Head of caudate nucleus (tissue), 42 donors: Measurements from ENCODE around the gene ZNF618.

Source experiments
- DNase-seq, 42 donors: peaks; one replicate each; pipeline versions ENCODE4 v3.0.0 to v3.0.0-alpha.2; 2020 to 2021; ENCODE audit warnings: mixed read lengths in 7 of 42
- intact Hi-C: fragments of 100-400 bp; cut with DNase I; formaldehyde crosslinking; loops from one replicate; pipeline ENCODE4 v1.15.0; 2022

ZNF618 gene

GRCh38 chr9:113879318-113879717, 3.2 kb downstream of the ZNF618 start:
- intact Hi-C loops: loop anchor here (5.0 to 10.0 kb wide), 2 partner anchors 72 to 115 kb away; no protein-coding TSS in a partner anchor
- DNase-seq: no peak

- DNase-seq: no peak
- intact Hi-C loops: loop anchor here (5.0 to 10.0 kb wide), 2 partner anchors 73 to 115 kb away; no protein-coding TSS in a partner anchor
Measured at GRCh38 chr9:113879911-113880310, 3.8 kb downstream of the ZNF618 start.

DNA sequence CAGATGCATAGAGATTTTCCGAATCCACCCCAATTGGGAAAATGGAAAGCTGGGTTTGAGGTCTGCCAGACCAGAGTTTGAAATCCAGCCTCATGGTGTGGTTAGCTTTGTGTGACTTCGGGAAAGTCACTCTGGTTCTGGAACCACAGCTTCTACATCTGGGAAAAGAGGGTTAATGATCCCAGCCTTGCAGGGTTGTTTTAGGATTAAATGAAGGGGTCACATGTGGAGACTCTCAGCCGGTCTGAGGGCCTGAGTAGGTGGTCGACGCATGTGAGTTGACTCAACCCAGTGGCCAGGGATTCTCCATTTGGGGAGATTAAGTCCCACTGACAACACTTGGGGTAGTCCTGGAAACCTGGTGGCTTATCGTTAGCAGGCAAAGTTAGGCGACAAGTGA, 6.1 kb downstream of the ZNF618 start:
- no peak for DNase-seq
- intact Hi-C loops: no loop called here

DNA sequence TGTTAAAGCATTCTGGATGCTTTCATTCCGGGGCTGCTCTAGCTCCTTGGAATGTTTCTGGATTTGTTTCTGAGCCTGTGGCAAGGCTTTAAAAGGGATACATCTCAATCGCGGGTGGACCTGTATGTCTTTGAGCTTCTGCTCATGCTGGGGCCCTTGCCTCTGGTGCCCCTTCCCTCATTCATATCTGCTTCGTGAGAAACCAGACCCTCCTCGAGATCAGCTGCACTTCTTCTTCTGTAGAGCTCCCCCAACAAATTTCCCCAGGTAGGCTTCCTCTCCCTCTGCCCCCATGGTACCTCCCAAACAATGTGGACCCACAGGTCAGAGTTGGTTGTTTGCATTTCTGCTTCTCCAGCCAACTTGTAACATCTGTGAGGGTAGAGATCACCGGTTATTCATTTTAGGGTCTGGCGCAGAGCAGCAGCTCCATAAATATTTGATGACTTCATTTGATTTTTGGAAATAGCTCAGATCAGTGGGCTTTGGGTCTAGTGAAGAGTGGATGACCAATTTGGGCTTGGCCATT, 6.6 kb downstream of the ZNF618 start:
- DNase-seq: no peak
- intact Hi-C loops: no loop called here

- intact Hi-C loops: no loop called here
Measured at GRCh38 chr9:113885183-113886025, 9.3 kb downstream of the ZNF618 start.

GRCh38 chr9:113886026-113886369, 9.9 kb downstream of the ZNF618 start:
- no peak for DNase-seq

More at GRCh38 chr9:113885183-113886025, 9.3 kb downstream of the ZNF618 start:
- no peak for DNase-seq

DNA sequence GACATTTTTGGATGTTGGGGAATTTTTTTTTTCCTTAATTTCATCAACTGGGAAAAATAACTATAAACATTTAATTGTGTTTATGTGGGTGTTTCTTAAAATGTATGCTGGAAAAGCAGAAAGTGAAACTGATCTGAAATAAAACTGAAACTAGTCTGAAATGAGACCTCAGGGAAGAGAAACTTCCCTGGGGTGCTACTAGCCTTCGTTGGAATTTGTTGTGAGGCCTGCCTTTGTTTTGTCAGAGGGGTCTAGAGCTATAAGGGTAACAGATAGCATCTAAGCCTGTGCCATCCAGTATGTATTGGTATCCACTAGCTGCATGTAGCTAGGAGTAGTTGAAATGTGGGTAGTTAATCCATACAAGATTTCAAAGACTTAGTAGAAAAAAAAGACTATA, 10.4 kb downstream of the ZNF618 start:
- no peak for DNase-seq
- intact Hi-C loops: no loop called here

More at GRCh38 chr9:113886026-113886369, 9.9 kb downstream of the ZNF618 start:
- intact Hi-C loops: no loop called here

GRCh38 chr9:113886933-113887332, 10.8 kb downstream of the ZNF618 start:
- intact Hi-C loops: no loop called here

GRCh38 chr9:113887436-113887835, 11.3 kb downstream of the ZNF618 start:
- intact Hi-C loops: no loop called here
- DNase-seq: no peak

More at GRCh38 chr9:113886933-113887332, 10.8 kb downstream of the ZNF618 start:
- DNase-seq: no peak

- intact Hi-C loops: no loop called here
- DNase-seq: no peak
Measured at GRCh38 chr9:113888336-113888735, 12.2 kb downstream of the ZNF618 start.

- DNase-seq: no peak
Measured at GRCh38 chr9:113888976-113889375, 12.9 kb downstream of the ZNF618 start.

DNA sequence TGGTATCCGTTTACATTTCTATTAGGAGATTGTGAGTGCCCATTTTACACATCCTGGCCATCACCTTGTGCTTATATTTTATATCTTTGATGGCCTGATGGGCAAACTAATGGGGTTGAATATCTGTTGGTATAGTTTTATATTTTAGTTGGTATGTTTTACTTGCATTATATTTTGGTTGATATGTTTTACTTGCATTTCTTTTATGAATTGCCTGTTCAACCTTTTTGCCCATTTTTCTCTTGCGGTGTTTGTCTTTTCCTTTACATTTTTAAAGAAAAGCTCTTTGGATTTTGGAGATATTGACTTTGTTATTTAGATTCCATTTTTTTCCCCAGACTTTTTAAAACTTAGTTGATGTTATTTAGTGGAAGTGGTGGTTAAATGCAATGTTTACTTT, 14.6 kb downstream of the ZNF618 start:
- no peak for DNase-seq
- intact Hi-C loops: no loop called here

More at GRCh38 chr9:113888976-113889375, 12.9 kb downstream of the ZNF618 start:
- intact Hi-C loops: no loop called here

GRCh38 chr9:113892861-113893491, 16.9 kb downstream of the ZNF618 start:
- intact Hi-C loops: no loop called here
- DNase-seq: peak in 1 of 42 donors; percentile 26

- peak in 1 of 42 donors; percentile 16 for DNase-seq
- intact Hi-C loops: no loop called here
Measured at GRCh38 chr9:113894166-113894565, 18.1 kb downstream of the ZNF618 start.

DNA sequence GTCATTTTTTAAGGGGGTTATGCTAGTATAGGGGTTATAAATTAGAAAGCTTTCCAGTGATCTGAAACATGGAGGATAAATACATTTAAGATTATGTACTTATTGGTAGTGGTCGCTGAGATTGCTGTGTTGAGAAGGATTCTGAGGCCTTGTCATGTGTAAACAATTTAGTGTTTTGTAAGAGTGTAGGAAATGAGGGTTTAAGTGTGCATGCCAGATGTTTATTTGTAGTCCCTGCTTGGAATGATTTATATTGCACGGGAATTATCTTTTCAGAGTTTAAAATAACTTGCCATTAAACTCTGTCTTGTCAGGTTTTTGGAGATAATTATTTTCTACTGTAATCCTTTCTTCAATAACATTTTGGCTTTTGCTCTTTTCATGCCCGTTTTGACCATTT, 19.4 kb downstream of the ZNF618 start:
- no peak for DNase-seq
- intact Hi-C loops: no loop called here

DNA sequence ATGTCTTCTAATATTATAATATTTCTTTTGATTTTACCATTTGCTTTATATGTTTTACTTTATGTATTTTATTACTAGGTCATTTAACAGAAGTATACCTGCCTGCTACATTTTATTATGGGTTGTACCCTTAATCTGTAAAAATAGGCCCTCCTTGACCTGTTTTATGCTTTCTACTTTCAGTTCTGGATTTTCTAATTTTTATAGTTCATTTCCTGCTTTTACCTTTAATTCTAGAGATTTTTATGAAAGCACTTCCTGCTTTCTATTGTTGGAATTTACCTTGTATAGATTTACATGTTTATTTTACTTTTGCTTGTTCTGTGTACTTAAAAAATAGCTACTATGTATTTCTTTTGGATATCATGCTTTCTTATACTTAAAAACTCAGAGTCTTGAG, 20.6 kb downstream of the ZNF618 start:
- no peak for DNase-seq
- intact Hi-C loops: no loop called here

GRCh38 chr9:113898151-113898550, 22.0 kb downstream of the ZNF618 start:
- intact Hi-C loops: no loop called here
- peak in 1 of 42 donors; percentile 17 for DNase-seq

GRCh38 chr9:113898596-113898995, 22.5 kb downstream of the ZNF618 start:
- intact Hi-C loops: no loop called here
- DNase-seq: no peak

GRCh38 chr9:113899205-113899604, 23.1 kb downstream of the ZNF618 start:
- DNase-seq: peak in 1 of 42 donors; percentile 24
- intact Hi-C loops: no loop called here

DNA sequence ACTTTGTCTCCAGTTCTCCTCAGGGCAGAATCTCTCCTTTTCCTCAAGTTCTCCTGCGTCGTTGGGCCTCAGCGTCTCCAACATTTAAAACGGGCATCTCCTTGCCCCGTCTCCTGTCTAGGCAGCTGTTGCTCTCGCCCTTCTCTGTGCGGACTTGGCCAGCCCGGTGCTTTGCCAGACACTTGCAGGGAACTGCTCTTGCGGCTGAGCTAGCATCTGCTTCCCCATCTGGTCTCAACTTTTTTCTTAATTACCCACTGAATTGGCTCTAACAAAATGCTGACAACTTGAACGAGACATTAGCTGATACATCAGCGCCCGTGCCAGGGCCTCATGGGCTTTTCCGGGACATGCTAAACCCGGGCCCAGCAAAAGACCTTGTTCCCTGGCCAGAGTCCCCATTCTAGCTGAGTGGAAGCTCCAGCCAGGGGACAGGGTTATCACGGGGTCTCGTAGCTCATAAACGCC, 25.1 kb downstream of the ZNF618 start:
- intact Hi-C loops: no loop called here
- peak in 6 of 42 donors; percentile 2 to 45 (median 15) for DNase-seq
